Activated CD8-positive, alpha-beta memory T cell treated with anti-CD3 and anti-CD28 coated beads for 1 hour (primary cell): Measurements from ENCODE around the gene DNAH6.

Experiments
- DNase-seq, 2 donors: peaks; one replicate each; pipeline ENCODE4 v3.0.0-alpha.2; 2020; ENCODE audit warnings: low read depth in 1 of 2; ENCODE audit errors: extremely low read depth in 1 of 2

The DNAH6 gene

GRCh38 chr2:84830758-84831500 lies 314.6 kb downstream of the DNAH6 start:
- no peak for DNase-seq

- DNase-seq: no peak
These were observed 316.6 kb downstream of the DNAH6 start for GRCh38 chr2:84832772-84833461.

GRCh38 chr2:84833481-84834150 lies 317.3 kb downstream of the DNAH6 start:
- DNase-seq: no peak

GRCh38 chr2:84836215-84836614 lies 319.9 kb downstream of the DNAH6 start:
- DNase-seq: no peak

- no peak for DNase-seq
These were observed 322.3 kb downstream of the DNAH6 start for GRCh38 chr2:84838434-84839145.

GRCh38 chr2:84839851-84840250 lies 323.6 kb downstream of the DNAH6 start:
- DNase-seq: no peak

GRCh38 chr2:84840306-84840705 lies 324.0 kb downstream of the DNAH6 start:
- DNase-seq: no peak

- no peak for DNase-seq
These were observed 325.3 kb downstream of the DNAH6 start for GRCh38 chr2:84841577-84841976.

GRCh38 chr2:84844141-84844540 lies 327.8 kb downstream of the DNAH6 start:
- no peak for DNase-seq

- no peak for DNase-seq
These were observed 329.9 kb downstream of the DNAH6 start for GRCh38 chr2:84846041-84846663.

- no peak for DNase-seq
These were observed 330.4 kb downstream of the DNAH6 start for GRCh38 chr2:84846741-84847142.

- no peak for DNase-seq
These were observed 331.2 kb downstream of the DNAH6 start for GRCh38 chr2:84847326-84848050.

GRCh38 chr2:84849271-84849952 lies 333.1 kb downstream of the DNAH6 start:
- no peak for DNase-seq

GRCh38 chr2:84850471-84850870 lies 334.2 kb downstream of the DNAH6 start:
- DNase-seq: no peak

- DNase-seq: no peak
These were observed 335.6 kb downstream of the DNAH6 start for GRCh38 chr2:84851876-84852275.

- DNase-seq: no peak
These were observed 338.6 kb downstream of the DNAH6 start for GRCh38 chr2:84854850-84855249.

- DNase-seq: no peak
These were observed 339.4 kb downstream of the DNAH6 start for GRCh38 chr2:84855731-84856130.

GRCh38 chr2:84856787-84857186 lies 340.5 kb downstream of the DNAH6 start:
- no peak for DNase-seq

- no peak for DNase-seq
These were observed 341.3 kb downstream of the DNAH6 start for GRCh38 chr2:84857566-84857965.

- no peak for DNase-seq
These were observed 341.8 kb downstream of the DNAH6 start for GRCh38 chr2:84858123-84858522.
